ENCODE results near the gene XYLT2.
"Not testable (repeated sequence)": the region's sequence is repeated elsewhere in the genome, so short reads cannot be mapped to it uniquely, and the experiment has no call there.

The XYLT2 gene

DNA sequence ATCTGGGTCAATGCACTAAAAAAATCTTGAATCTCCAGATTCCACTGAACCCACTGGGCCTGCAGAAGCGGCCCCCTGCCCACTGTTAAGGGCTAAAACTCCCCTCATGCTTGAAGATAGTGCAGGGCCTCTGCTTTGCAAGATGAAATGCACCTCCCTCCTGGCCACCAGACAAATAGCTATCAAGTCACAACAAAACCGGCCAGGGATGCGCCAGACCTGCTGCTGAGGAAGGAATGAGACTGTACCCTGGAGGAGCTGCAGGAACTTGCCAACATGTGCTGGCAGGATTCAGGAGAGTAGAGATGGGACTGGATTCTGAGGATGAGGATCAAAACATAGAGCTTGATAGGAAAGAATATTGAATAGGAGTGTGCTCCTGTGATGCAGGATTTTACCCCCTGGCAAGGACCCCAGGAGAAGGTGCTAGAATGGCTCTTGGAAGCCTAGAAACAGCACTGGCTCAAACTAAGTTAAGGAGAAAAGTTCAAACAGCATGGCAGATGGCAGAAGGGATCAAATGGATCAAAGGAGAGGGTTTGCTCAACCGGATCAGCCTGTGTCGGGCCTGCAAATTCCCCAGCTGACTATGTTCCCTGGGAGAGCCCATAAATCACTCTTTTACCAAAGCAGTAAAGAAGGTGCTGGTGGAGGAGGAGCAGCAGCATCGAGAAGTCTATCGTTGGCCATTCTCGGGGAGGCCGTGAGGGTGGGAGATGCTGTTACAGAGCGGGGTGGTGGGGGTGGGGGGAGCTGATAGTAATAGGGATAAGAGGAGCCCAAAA is 27.2 kb upstream of the XYLT2 start:
- peak overlapping the region; percentile 73 for H3K27ac ChIP-seq
- no peak for DNase-seq (ENCODE audit: low read depth, low spot score)

DNA sequence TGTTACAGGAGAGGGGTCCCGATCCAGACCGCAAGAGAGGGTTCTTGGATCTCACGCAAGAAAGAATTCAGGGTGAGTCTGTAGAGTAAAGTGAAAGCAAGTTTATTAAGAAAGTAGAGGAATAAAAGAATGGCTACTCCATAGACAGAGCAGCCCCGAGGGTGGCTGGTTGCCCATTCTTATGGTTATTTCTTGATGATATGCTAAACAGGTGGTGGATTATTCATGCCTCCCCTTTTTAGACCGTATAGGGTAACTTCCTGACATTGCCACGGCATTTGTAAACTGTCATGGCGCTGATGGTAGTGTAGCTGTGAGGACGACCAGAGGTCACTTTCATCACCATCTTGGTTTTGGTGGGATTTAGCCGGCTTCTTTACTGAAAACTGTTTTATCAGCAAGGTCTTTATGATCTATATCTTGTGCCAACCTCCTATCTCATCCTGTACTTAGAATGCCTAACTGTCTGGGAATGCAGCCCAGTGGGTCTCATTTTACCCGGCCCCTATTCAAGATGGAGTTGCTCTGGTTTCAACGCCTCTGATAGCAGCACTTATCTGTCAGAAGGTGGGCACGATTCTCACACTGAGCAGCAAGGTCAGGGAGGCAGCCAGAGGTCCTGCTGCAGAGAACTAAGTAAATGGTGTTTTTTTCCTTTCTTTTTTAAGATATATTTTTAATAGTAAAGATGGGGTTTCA is 26.5 kb upstream of the XYLT2 start:
- H3K27ac ChIP-seq, result peak overlapping the region; percentile 73
- no peak for DNase-seq (ENCODE audit: low read depth, low spot score)

DNA sequence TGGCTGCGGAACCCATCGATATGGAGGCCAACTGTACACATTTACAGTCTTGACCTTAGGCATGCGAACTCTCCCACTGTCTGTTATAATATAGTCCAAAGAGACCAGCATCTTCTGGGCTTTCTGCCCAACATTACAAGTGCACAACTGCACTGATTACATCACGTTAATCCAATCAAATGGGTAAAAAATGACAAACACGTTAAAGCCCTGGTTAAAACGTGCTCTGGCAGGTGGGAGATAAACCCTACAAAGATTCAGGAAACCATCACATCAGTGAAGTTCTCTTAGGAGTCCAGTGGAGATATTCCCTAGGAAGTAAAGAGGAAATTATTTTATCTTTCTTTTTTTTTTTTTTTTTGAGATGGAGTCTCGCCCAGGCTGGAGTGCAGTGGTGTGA is 23.7 kb upstream of the XYLT2 start:
- no peak overlapping the region for H3K27ac ChIP-seq
- no peak for DNase-seq (ENCODE audit: low read depth, low spot score)

DNA sequence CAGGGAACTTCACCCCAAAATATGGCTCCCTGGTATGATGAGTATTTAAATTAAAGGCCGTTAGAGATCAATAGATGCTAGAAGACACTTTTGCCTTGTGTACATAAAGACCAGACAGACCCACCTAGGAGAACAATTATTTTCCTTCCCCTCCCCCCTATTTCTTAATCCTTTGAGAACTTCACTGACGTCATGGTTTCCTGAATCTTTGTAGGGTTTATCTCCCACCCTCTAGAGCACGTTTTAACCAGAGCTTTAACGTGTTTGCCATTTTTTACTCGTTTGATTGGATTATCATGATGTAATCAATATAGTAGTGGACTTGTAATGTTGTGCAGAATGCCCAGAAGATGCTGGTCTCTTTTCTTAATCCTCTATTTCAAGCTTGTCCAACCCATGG is 22.9 kb upstream of the XYLT2 start:
- H3K27ac ChIP-seq, result no peak overlapping the region
- no peak for DNase-seq (ENCODE audit: low read depth, low spot score)

DNA sequence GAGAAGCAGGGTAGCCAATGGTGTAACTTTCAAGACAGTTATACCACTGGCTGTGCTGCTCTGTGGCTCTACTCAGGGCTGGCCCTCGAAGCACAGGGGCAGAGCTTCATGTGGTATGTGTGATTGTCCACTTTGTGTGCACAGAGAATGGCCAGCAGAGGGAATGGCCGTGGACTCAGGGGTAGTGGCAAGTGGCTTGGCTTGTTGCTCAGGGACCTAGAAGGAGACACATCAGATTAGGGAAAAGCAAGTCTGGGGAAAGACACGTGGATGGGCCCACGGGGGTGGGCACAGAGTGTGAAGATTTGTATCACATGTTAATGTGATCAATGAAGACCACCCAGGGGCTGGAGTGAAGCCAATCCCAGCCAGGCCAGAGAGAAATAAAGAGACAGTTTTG is 20.0 kb upstream of the XYLT2 start:
- DNase-seq (ENCODE audit: low read depth, low spot score), result no peak
- no peak overlapping the region for H3K27ac ChIP-seq

DNA sequence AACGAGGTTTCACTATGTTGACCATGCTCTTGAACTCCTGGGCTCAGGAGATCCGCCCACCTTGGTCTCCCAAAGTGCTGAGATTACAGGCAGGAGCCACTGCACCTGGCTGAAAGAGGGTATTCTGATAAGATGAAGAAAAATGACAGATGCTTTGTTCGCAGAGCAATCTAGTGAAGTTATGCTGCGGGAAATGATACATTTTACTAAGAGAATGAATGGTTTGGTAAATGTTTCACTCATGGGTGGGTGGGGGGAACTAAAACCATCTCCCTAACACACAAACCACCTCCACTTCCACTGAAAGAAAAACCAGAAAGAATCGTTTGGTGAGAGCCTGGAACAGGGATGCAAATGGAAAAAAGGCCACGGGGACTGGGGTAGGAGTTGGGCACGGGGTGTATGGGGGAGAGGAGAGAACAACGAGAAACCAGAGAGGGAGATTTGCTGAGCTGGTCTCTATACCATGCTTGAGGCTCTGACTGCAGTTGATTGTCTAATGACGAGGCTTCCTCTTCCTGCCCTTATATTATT is 19.0 kb upstream of the XYLT2 start:
- no peak overlapping the region for H3K27ac ChIP-seq
- no peak for DNase-seq (ENCODE audit: low read depth, low spot score)

DNA sequence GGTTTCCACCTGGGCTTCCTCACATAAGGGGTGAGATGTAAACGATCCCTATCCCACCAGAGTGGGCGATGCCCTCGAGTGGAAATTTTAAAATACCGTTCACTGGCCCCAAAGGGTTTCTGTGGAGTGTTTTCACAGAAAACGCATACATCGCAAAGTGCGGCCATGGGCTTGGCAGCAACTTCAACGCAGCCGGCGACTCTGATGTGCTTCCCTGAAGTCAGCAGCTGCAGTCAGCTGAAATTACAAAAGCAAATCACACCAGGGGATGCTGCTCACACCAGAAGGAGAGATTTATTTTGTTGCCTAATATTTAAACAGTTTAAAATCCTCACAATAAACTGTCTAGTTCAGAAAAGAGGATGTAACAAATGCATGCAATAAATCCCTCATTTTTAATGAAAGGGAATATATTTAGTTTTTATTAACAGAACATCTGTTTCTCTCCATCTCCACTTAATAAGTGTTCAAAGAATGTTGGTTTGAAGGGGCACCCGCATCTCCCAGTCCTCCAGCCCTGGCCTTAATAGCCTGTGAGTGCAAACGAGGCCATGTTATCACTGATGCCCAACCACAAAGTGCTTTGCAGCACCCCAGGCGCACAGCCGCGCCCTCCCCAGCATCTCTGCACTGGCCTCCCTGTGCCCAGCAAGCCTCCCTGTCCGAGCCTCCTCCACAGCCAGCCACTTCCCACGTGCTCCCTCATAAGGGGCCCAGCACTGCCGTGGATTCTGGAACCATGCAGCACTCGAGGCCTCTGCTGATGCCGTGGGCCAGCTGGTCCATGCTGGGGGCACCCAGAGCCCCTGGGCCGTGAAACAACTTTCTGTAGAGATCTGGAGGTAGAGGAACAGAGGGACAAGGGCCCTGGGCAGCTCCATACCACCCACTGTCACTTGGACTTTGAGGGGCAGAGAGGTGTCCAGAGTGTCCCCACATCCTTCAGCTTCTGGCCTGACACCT is 17.3 kb upstream of the XYLT2 start:
- no peak for DNase-seq (ENCODE audit: low read depth, low spot score)

DNA sequence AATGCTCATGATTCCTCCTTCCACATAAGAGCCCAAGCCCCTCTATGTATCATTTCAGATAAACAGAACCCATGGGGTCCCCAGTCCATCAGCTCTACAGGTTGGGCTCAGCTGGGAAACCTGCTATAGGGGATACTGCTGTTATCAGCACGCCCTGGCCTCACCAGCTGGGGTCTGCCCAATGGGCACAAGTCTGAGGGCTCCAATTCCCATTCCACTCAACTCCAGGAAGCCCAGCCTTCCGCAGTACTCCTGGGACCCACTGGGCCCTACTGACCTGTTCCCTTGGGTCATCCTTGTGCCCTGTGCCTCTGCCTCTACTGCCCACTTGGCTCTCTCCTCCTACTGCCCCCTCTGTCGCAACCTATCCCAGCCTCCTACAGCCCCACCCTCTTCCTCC is 16.2 kb upstream of the XYLT2 start:
- no peak for DNase-seq (ENCODE audit: low read depth, low spot score)
- H3K27ac ChIP-seq, result no peak overlapping the region

More for the DNA sequence above, 17.3 kb upstream of the XYLT2 start:
- H3K27ac ChIP-seq, result no peak overlapping the region

DNA sequence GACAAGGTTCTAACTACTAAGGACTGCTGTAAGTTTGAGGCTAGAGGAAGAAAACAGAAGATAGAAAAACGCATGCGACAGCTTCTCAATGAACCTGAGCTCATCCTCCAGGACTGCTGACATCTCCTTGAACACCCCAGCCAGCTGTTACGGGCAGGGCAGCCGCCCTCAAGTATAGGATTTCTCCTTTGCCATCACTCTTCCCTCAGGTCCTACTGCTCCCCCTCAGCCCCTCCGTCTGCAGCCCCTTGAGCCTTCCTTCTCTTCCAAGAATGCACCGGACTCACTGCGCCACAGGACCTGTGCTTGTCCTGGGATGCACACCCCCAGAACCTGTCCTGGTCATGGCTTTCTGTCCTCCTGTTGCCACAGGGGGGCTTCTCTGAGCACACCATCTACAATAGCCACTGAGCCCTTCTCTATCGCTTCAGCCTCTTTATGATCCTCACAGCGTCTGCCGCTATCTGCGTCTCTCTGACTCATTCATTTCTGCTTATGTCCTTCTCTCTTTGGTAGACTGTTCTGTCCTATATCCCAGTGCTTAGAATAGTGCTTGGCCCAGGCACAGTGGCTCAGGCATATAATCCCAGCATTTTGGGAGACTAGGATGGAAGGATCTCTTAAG is 15.7 kb upstream of the XYLT2 start:
- no peak for DNase-seq (ENCODE audit: low read depth, low spot score)
- no peak overlapping the region for H3K27ac ChIP-seq

DNA sequence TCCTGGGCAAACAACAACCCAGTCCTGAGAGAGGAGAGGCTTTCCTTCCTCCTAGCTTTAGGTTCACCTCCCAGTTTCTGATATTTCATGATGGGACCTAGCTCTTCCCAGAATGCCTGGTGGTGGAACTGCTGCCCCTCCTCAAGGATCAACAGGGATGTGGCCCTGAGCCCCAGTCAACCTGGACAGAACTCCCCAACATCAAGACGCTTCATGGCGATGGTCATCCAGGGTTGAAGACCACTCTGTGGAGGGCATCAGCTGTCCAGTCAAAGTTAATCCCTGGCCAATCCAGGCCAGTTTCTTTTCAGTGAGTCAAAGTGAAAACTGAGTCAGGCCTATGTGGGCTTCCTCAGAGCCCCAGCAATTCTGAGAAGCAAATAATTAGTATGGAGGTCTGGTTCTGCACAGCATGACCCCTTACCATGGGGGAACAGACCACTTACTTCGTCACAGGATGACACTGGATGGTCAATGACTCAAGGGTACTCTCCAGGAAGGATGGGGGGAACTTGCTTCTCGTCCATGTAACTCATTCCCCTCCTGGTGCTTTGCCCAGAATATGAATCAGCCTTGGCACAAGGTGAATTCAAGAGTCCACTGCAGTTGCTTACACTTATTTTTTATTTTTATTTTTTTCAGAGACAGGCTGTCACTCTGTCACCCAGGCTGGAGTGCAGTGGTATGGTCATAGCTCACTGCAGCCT is 14.7 kb upstream of the XYLT2 start:
- H3K27ac ChIP-seq, result no peak overlapping the region
- peak; percentile 36 for DNase-seq (ENCODE audit: low read depth, low spot score)

DNA sequence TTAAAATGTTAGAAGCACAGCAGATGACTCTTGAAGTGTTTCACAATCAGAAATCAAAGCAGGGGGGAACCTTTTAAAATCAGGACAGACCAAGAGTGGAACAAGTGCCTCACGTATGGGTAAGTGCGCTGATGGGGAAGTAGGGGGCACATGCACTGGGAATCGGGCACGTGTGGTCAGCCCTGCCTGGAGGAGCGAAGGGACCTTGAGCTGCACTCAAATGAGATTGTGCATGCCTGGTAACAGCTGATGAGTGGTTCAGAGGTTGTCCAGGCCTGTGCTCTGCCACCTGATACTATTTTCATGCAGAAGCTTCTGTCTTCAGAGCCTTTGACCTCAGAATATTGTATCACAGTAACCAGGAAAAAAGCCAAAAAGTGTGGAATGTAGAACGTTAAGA is 13.7 kb upstream of the XYLT2 start:
- H3K27ac ChIP-seq, result no peak overlapping the region
- no peak for DNase-seq (ENCODE audit: low read depth, low spot score)

DNA sequence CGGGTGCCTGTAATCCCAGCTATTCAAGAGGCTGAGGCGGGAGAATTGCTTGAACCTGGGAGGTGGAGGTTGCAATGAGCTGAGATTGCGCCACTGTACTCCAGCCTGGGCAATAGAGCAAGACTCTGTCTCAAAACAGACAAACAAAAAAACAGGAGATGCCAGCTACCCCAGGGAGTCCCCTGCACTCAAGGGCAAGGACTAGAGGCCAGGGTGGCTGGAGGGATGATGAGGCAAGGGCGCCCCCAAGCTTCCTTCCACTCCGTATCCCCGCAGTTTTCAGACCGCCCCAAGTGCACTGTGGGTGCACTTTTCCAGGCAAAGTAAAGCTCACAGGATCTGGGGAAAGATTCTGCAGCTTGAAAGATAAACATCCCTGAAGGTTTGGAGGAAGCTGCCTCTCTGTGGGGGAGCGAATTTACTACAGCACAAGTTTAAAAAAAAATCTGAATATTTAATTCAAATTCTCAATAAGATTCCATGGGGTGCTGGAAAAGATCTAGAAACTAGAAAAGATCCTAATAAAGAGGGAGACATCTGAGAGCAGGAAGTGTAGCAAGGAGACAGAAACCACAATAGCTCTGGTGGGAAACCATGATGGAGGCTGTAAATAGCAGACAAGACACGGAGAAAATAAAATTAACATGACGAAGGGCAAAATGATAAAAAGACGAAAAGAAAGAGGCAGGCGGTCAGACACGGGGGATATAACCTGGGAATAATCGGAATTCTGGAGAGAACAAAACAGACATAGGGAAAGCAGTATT is 12.5 kb upstream of the XYLT2 start:
- DNase-seq (ENCODE audit: low read depth, low spot score); H3K27ac ChIP-seq: not testable (repeated sequence)

DNA sequence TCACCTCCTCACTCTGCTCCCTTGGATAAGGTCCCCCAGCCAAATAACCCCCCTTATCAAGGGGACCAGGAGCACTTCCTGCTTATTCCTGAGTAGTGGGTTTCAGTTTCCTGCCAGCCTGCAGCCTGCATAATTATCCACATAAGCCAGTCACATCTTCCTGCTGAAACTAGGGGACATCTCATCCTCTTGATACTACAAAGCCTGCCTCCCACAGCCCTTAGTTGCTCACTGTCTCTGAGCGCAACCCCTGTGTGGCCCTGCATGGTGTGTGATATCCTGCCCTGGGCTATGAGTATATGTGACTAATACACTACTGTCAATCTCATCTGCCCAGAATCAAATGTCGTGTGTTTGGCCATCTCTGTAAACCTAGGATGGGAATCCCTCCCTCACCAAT is 8.0 kb upstream of the XYLT2 start:
- H3K27ac ChIP-seq, result no peak overlapping the region
- no peak for DNase-seq (ENCODE audit: low read depth, low spot score)

DNA sequence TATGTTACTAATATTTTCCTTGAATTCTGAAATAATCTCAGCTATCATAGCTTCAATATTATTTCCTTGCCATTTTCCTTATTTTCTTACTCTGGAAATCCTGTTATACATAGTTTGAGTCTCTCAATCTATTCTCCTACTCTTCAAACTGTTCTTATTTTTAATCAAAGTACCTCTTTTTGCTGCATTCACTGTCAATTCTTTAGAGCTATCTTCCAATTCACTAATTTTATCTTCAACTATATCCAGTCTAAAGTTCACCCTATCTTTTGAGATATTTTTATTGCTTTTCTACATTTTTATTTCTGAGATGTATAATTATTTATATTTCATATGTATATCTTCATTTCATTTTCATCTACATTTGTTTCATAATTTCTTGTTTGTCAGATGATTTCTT is 7.3 kb upstream of the XYLT2 start:
- DNase-seq (ENCODE audit: low read depth, low spot score), result no peak
- no peak overlapping the region for H3K27ac ChIP-seq

DNA sequence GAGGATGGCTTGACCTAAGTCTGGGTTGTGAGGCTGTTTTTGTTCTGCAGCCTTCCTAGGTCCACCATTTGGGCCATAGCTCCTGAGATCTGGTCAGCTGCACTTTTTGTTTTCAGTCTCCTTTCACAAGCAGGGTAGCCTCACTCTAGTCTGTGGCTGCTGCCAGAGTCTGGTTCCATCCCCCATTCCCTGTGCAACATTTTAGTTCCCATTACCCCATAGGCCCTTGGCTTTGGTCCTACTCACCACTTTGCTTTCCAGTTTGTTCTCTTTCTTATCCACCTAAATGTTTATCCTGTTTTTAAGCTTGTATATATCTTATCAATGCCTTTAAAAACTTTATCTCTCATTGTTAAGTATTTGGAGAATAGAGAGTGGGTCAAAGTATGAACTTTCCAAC is 6.5 kb upstream of the XYLT2 start:
- DNase-seq (ENCODE audit: low read depth, low spot score), result no peak
- H3K27ac ChIP-seq, result no peak overlapping the region

DNA sequence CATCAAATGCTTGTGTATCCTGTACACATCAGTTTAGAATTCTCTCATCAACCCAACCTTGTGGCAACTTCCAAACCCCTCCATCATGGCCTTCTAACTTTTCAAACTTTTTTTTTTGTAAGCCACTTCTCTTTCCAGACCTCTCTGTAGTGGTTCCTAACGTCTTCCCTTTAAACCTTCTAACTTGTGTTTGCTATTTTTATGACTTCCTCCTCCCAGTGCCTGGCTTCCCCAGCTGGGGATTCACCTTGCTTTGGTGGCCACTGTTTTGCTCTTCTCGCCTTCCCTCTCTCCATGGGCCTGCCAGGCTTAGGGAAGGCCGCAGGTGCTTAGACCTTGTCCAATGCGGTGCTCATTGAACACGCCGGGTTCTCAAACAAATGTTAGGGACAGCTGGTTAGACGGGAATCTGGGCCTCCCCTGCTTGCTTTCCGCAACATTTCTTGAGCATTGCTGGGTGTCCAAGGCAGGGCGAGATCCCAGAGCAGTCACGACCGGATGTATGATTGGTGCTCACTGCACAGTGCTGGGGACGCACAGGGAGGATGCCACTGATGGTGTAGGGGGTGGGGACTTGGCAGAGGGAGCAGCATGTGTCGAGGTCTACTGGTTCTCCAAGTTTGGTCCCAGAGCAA is 1.1 kb upstream of the XYLT2 start:
- no peak for DNase-seq (ENCODE audit: low read depth, low spot score)

DNA sequence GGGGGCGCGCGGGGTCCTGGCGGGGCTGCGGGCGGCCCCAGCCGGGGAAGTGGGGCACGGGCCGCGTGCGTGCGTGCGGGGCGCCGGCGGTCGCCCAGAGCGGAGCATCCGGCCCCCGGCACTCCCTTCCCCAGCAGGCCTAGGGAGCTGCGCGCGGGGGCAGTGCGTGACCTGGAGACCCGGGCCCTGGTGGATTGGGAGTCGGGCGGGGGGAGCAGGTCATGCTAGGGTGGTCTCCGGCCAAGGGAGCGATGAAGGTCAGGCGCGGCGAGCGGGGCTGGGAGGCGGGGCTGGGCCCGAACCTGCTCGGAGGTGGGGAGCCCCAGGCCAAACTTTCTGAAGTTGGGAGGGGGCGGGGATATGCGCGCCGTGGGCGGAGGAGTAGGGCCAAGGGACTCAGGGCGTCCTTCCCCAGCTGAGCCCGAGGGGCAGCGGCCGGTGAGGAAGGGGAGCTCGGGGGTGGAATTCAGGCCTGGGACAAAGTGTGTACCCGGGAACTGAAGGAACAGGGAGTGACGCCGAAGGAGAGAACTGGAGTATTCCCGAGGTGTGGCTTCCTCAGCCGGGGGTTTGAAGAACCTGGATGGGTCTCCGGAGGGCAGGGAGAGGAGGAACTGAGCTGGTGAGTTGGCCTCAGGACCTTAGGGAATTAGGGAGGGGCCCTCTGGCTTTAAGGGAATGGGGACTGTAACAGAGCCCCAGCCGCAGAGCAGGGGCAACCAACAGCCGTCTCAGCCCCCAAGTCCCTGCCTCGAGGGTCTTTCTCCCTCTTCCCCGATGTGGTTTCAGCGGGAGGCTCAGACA is 589 bp downstream of the XYLT2 start:
- no peak for DNase-seq (ENCODE audit: low read depth, low spot score)
- H3K27ac ChIP-seq, result peak overlapping the region; percentile 40

More for the DNA sequence above, 1.1 kb upstream of the XYLT2 start:
- no peak overlapping the region for H3K27ac ChIP-seq

All from epithelial cell of prostate (primary cell).